Testis (tissue), 2 donors: ENCODE data around the gene PDZK1IP1.

Source experiments
- CTCF ChIP-seq, 3 experiments: fragments of 450-650 bp in 2 of 3; fragments of 200-600 bp in 1 of 3; sonication (generic) in 1 of 3; IDR thresholded peaks; one replicate each; pipeline ENCODE4 v1.5.1; 2016 to 2019; ENCODE audit warnings: antibody characterized with exemption in 3 of 3, mild to moderate bottlenecking in 2 of 3, moderate library complexity in 1 of 3
- POLR2A ChIP-seq: fragments of 450-650 bp; IDR thresholded peaks from one replicate; pipeline ENCODE4 v1.6.1; 2017; ENCODE audit warnings: antibody characterized with exemption, mild to moderate bottlenecking, moderate library complexity

GRCh38 chr1:47178654-47179016 lies 11.2 kb downstream of the PDZK1IP1 start:
- TF ChIP-seq CTCF (IDR thresholded peaks at IDR 0.05) (no peak), POLR2A (no peak)
